GM06990 (cell line): ENCODE measurements around the gene SIDT1.

ENCODE experiments used
- DNase-seq: peaks from one replicate; pipeline ENCODE4 v3.0.0-alpha.2; 2011; ENCODE audit not compliant: insufficient read length; ENCODE audit errors: extremely low read depth
- H3K27me3 ChIP-seq: replicated peaks from 2 replicates; pipeline ENCODE4 v1.6.0; 2011; ENCODE audit warnings: low read length; ENCODE audit not compliant: control insufficient read depth, insufficient read depth
- H3K36me3 ChIP-seq: 2 replicates; pipeline ENCODE4 v1.5.1; 2011; ENCODE audit warnings: low read length; ENCODE audit not compliant: control insufficient read depth, insufficient read depth
- H3K4me3 ChIP-seq: replicated peaks from 2 replicates; pipeline ENCODE4 v1.5.1; 2011; ENCODE audit warnings: low read depth, mild to moderate bottlenecking, control low read depth, low read length
- TF ChIP-seq, protein P1 (sequence below): IDR thresholded peaks from 2 replicates; pipeline ENCODE4 v1.5.1; 2011; ENCODE audit warnings: low read length, control low read depth, mild to moderate bottlenecking, inconsistent platforms; ENCODE audit not compliant: insufficient read depth, poor library complexity, severe bottlenecking

The SIDT1 gene

DNA sequence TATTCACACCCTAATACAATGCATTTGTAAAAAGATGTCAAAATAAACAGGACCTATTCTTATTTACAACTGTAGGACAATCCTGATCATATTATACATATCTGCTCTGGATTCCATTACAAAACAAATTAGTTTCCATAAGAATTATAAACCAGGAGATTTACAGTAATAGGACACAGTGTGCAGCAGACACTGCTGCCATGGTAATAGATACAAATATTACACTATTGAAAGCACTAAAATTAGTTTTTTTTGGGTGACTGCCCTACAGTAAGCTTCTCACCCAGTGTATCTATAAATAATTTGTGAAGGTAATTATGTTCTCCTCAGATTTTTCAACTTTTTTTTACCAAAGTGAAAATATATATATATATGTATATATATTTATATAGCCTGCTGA lies 116.2 kb downstream of the SIDT1 start:
- Histone ChIP-seq H3K4me3 (no peak overlapping the region), H3K27me3 (no peaks in the 10 kb centered on the region), H3K36me3 (no peaks in the 10 kb centered on the region)
- no peak for DNase-seq
- TF ChIP-seq, protein P1, sequence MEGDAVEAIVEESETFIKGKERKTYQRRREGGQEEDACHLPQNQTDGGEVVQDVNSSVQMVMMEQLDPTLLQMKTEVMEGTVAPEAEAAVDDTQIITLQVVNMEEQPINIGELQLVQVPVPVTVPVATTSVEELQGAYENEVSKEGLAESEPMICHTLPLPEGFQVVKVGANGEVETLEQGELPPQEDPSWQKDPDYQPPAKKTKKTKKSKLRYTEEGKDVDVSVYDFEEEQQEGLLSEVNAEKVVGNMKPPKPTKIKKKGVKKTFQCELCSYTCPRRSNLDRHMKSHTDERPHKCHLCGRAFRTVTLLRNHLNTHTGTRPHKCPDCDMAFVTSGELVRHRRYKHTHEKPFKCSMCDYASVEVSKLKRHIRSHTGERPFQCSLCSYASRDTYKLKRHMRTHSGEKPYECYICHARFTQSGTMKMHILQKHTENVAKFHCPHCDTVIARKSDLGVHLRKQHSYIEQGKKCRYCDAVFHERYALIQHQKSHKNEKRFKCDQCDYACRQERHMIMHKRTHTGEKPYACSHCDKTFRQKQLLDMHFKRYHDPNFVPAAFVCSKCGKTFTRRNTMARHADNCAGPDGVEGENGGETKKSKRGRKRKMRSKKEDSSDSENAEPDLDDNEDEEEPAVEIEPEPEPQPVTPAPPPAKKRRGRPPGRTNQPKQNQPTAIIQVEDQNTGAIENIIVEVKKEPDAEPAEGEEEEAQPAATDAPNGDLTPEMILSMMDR = no peak

DNA sequence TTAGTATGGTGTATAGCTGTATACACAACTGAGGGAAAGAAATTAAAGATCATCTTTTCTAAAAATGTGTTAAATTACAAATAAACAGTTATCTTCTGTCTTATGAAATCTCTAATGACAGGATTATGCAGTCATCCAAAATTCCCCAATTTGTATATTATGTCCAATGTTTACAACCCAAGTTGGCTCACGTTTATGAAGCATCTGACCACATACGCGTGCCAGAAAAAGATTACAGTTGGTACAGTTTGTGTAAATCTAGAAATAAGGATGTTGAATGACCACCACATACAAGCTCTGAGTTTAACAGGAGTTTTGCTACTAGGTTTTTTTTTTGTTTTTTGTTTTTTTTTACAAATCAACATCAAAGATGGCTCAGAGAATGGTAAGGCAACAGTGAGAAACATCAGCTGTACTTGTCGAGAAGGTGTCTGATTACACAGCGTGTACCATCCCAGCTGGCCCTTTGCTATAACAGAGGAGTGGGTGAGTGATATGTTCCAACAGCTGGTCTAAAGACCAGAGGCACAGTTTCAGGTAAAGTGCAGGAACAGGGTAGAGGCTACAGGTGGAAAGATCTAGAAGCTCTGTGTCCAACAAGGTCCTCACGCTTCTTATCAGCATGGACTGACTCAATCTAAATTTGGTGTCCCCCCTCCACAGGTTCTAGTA lies 117.0 kb downstream of the SIDT1 start:
- Histone ChIP-seq H3K27me3 (no peaks in the 10 kb centered on the region), H3K36me3 (no peaks in the 10 kb centered on the region), H3K4me3 (no peak overlapping the region)
- TF ChIP-seq, protein P1 = no peak
- DNase-seq = no peak

DNA sequence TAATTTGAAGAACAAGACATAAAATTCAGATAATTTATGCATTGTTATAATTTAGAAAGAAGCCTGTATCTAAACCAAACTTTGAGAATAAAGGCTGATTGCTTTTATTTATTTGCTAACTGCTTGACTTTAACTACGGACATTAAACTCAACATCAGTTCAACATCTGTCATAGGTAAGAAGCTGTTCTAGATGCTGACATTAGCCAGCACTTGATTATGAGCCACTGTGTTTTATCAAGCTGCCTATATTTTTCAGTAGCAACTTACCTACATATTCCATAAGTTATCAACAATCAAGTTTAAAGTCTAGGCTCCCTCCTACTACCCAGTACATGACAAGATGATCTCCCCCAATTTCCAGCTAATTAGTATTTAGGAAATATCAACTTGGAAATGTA lies 122.0 kb downstream of the SIDT1 start:
- H3K36me3 ChIP-seq = peaks cover 1% of the 10 kb centered on the region; the same call in 1 of the 2 replicates
- H3K27me3 ChIP-seq = no peaks in the 10 kb centered on the region
- H3K4me3 ChIP-seq = no peak overlapping the region
- no peak for DNase-seq
- TF ChIP-seq, protein P1 = no peak

DNA sequence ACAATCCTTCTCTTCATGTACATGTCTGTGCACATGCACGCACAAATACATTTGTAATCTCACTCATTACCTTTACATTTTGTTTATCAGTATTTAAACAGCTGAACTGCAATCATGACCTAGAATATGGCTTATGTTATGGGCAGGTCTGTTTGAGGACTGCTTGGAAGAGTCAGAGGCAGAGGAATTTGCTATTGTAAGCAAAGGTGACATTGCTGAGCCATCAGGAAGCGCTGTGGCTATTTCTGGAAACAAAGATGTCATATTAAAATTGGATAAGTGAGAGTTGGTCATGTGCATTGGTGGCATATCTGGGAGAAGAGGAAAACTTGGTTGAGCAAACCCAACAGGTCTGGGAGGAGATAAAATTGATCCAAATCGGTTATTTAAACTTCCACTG lies 122.5 kb downstream of the SIDT1 start:
- TF ChIP-seq, protein P1 = no peak
- no peak for DNase-seq
- Histone ChIP-seq H3K4me3 (no peak overlapping the region), H3K27me3 (no peaks in the 10 kb centered on the region), H3K36me3 (peaks cover 1% of the 10 kb centered on the region; the same call in 1 of the 2 replicates)

DNA sequence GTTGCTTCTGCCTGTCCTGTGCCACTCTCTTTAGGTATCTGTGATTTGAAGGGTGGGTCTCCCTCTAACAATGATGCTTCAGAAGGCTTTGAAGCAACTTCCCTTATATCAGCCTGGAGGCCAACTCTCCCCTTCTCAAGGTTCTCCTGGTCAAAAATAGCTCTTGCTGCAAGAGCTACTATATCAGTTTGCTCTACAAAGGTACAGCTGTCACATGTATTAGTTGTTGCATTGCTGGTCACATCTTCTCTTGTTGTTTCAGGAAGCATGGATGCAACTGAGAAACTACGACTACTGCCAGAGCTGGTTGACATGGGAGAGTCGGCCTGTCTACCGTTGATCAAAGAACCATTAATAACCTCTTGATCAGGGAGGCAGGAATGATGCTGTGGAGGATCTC lies 125.8 kb downstream of the SIDT1 start:
- Histone ChIP-seq H3K4me3 (no peak overlapping the region), H3K36me3 (peaks cover 4% of the 10 kb centered on the region), H3K27me3 (no peaks in the 10 kb centered on the region)
- no peak for DNase-seq
- TF ChIP-seq, protein P1 = no peak
